WI38 (cell line): ENCODE results near the gene NECAB2.

Experiments used
- H3K4me3 ChIP-seq: 2 replicates; pipeline ENCODE4 v1.5.1; 2011; ENCODE audit warnings: low read depth, mild to moderate bottlenecking, control low read depth, low read length
- CTCF ChIP-seq: IDR thresholded peaks from 2 replicates; pipeline ENCODE4 v1.5.1; 2012; ENCODE audit warnings: low read depth, mild to moderate bottlenecking, control low read depth, low read length

The NECAB2 gene

GRCh38 chr16:84021488-84021887 lies 53.4 kb downstream of the NECAB2 start:
- no peak overlapping the region for H3K4me3 ChIP-seq
- TF ChIP-seq CTCF = no peak

- TF ChIP-seq CTCF = no peak
- no peak overlapping the region for H3K4me3 ChIP-seq
These were observed 54.6 kb downstream of the NECAB2 start for GRCh38 chr16:84022644-84023043.

GRCh38 chr16:84024854-84025253 lies 56.8 kb downstream of the NECAB2 start:
- TF ChIP-seq CTCF = no peak

GRCh38 chr16:84026606-84027005 lies 58.6 kb downstream of the NECAB2 start:
- TF ChIP-seq CTCF = no peak

More at GRCh38 chr16:84024854-84025253, 56.8 kb downstream of the NECAB2 start:
- no peak overlapping the region for H3K4me3 ChIP-seq

GRCh38 chr16:84027625-84028024 lies 59.6 kb downstream of the NECAB2 start:
- no peak for TF ChIP-seq CTCF
- H3K4me3 ChIP-seq = no peak overlapping the region

More at GRCh38 chr16:84026606-84027005, 58.6 kb downstream of the NECAB2 start:
- no peak overlapping the region for H3K4me3 ChIP-seq

GRCh38 chr16:84029297-84030047 lies 61.4 kb downstream of the NECAB2 start:
- no peak overlapping the region for H3K4me3 ChIP-seq
- TF ChIP-seq CTCF = no peak

GRCh38 chr16:84031556-84031955 lies 63.5 kb downstream of the NECAB2 start:
- TF ChIP-seq CTCF = no peak
- H3K4me3 ChIP-seq = no peak overlapping the region
